ENCODE data around the gene PPIF.
"Not testable (repeated sequence)": the region's sequence is repeated elsewhere in the genome, so short reads cannot be mapped to it uniquely, and the experiment has no call there.

The PPIF gene

DNA sequence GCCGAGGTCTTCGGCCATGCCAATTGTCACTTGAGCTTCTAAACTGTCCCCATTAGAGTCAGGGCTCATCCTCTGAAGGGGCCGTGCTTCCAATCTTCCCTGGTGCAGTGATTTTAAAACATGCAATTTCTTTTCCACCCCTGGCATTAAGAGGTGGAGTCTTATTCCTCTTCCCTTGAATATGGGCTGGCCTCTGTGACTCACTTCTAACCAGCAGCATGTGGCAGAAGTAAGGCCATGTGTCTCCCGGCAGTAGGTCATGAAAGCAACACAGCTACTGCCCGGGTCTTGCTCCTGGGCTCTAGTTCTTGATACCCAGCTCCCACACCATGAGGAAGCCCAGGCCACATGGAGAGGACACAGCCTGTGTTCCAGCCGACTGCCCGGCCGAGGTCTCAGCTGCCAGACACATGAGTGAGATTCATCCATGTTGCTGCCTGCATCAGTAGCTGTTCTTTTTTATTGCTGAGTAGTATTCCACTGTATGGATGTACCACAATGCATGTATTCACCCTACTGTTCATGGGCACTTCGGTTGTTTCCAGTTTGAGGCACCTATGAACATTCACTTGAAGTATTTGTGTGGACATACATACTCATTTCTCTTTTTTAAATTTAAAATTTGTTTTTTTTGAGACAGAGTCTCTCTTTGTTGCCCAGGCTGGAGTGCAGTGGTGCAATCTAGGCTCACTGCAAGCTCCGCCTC, 14.5 kb upstream of the PPIF start:
- not testable (repeated sequence) for DNase-seq

GRCh38 chr10:79333513-79333912, 13.8 kb upstream of the PPIF start:
- DNase-seq: no peak

- no peak for DNase-seq
These were observed 12.7 kb upstream of the PPIF start for GRCh38 chr10:79334573-79334972.

- no peak for DNase-seq
These were observed 12.2 kb upstream of the PPIF start for GRCh38 chr10:79335094-79335469.

GRCh38 chr10:79335470-79336235, 11.6 kb upstream of the PPIF start:
- DNase-seq: no peak

DNA sequence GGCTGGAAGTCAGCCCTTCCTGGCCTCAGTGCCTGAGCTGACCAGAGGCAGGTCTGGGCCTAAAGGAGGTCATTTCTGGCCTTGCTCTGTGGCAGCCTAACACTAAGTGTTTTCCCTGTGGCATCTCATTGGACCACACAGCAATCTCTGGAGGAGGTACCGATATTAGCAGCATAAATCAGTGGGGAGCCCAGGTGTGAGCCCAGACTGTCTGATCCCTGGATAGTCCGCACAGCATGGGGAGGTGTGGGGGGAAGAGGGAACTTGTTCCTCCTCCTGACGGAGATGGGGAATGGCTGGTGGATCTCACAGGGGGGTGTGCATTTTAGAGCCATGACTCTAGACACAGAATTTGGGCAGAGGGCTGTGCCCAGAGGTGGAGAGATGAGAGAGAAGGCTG, 11.0 kb upstream of the PPIF start:
- no peak for DNase-seq

GRCh38 chr10:79336739-79337138, 10.5 kb upstream of the PPIF start:
- no peak for DNase-seq

DNA sequence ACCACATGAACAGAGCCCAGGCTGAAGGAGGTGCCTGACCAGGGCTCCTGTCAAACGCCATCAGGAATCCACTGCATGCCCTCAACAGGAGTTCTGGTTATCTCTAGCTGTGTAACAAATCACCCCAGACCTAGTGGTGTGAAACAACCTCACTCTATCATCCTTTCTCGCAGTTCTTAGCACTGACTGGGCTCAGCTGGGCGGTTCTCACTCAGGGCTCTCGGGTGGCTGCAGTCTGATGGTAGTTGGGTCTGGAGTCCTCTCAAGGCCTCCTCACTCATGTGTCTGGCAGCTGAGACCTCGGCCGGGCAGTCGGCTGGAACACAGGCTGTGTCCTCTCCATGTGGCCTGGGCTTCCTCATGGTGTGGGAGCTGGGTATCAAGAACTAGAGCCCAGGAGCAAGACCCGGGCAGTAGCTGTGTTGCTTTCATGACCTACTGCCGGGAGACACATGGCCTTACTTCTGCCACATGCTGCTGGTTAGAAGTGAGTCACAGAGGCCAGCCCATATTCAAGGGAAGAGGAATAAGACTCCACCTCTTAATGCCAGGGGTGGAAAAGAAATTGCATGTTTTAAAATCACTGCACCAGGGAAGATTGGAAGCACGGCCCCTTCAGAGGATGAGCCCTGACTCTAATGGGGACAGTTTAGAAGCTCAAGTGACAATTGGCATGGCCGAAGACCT, 9.3 kb upstream of the PPIF start:
- DNase-seq: not testable (repeated sequence)

- DNase-seq: no peak
These were observed 8.0 kb upstream of the PPIF start for GRCh38 chr10:79339266-79339665.

- no peak for DNase-seq
These were observed 6.5 kb upstream of the PPIF start for GRCh38 chr10:79340646-79341244.

DNA sequence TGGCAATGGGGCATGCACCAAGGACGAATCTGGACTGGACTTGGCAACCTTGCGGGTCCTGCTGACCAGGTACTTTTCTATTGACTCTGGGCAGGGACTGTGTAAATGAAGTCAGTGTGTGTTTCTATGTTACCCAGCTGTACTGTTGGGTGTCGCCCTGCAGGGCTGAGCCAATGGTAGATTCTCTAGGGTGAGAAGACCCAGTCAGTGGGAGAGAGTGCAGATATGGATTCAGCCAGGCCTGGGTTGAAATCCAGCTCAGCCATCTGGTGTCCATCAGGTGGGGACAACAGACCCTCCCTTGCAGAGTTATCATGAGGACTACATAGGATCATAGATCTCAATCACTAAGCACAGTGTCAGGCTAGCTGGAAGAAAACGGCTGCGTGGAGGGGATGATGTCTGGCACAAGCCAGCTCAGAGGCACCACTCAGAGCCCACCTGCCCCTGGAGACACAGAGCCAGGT, 4.9 kb upstream of the PPIF start:
- no peak for DNase-seq

GRCh38 chr10:79342811-79343561, 4.3 kb upstream of the PPIF start:
- no peak for DNase-seq

DNA sequence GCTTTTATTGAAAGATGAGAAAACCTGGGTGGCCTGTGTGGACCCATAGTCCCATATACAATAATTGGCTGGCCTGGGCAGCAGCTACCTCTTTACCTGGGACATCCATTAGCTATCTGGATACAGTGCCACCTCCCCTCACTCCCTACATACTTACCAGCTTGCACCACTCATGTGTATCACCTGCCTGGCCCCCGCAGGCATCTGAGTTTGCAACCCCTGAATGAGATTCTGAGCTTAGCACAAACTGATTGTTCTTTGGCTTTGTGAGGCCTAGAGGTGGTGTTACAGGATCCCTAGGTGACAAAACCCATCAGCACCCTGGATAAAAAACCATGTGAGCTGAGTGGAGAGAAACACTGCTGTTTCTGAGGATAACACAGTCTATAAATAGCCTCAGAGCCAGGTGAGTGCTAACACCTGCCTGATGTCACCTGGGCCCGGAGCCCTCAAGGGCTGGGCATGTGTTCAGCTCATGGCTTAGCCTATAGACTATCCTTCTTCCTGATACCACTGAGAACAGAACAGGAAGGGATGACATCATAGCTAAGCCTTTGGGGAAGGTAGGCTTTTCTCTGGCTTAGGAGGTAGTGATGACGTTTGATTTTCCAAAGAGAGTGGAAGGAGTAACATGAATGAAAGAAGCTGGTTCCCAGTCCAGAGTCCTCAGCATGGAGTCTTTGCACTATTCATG, 2.6 kb upstream of the PPIF start:
- no peak for DNase-seq

GRCh38 chr10:79345241-79346011, 1.8 kb upstream of the PPIF start:
- DNase-seq: no peak

DNA sequence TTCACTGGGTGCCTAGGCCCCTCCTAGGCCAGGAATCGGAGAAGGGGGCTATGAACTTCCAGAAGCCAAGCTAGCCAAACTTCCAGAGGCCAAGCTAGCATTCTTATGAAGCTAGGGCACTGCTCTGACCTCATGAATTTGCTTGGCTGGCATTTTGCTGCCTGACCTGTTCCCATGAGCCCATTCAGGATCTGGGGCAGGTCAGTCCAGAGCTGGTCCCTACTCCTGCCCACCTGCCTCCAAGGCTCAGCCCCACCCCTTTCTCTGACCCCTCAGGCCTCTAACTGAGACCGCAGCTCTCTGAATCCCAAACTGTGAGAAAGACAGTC, 1.3 kb upstream of the PPIF start:
- DNase-seq: no peak

DNA sequence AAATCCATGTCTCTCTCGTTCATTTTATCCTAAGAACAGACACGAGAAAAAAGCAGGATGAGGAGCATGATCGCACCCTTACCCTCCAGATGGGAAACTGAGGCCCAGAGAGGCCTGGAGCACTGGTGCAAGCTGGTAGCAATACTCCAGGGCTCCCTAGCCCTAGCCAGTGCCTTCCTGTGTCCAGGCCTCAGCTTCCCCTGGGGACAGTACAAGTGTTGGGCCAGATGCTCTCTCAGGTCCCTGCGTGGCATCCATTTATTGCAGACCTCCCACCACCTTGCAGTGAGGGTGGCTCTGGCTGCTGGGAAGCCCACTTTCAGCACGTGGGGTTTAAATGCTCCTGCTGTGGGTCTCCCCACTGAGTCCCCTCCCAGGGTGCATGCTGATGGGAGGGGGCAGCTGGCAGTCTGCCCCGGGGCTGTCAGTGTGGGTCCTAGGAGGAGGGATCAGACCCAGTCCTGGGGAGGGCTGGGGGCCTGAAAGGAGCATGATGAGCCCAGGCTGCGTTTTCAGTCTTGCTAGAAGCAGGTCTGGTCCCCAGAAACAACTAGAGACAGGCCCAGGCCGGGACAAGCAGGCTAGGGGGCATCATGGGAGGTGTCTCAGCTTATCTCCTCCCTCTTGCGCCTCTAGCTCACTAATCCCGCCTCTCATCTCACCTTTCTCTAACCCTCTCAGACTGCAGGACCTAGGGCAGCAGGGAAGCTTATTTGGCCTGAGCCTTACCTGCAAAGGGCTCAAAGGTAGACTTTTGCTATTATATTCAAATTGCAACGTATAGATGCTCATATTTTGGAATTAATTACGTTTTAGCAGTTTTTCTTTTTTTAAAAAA, 662 bp upstream of the PPIF start:
- no peak for DNase-seq

DNA sequence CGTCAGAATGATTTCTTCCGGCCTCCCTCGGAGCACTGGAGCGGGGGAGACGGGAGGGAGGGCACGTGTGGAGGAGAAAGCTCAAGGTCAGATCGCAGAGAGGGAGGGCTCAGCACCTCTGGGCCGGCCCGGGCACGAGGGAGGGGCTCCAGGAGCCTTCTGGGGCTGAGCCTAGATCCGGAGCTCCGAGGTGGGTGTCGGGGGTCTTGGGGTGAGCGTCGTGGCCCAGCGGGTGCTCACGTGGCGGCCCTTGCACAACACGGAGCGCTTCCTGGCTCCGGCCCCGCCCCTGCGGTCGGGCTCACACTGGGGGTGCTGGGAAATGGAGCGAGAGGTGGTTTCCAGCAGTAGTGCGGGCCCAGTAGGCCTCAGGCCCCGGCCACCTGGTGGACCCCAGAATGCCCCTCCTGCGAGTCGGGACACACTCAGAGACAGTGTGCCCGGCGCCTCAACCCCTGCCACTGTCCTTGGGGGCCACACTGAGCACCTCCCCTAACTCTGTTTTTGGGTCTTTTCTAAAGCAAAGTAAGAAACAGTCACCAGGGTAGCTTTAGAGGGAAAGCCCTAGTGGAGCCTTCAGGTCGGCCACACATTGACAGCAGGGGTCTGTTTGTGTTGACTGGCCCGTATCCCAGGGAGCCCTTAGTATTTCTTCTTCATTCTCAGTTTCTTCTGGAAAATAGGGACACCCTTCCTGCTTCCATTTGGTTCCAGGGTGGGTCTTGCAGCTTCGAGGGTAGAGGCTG, 798 bp downstream of the PPIF start:
- DNase-seq: peak; percentile 24

- DNase-seq: no peak
These were observed 1.3 kb downstream of the PPIF start for GRCh38 chr10:79348640-79348988.

DNA sequence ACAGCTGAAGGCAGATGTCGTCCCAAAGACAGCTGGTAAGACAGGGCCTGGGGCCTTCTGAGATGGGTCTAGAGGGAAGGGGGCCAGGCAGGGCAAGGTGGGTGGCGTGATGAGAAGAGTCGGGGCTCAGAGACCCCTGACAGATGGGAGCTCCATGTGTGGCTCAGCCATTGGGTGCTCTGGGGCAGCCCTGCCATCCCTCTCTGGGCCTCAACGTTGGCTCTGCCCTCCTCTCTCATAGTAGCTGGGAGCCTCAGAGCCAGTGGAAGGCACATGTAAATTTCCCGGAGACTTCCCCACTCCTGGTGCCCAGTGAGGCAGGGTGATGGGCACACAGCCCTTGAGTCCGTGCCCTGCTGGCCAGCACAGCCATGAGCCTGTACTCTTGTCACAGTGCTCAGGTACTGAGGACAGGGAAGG, 1.8 kb downstream of the PPIF start:
- no peak for DNase-seq
